Breast epithelium (tissue), 3 donors: Measurements from ENCODE around the gene RALGPS1.

Source experiments
- CTCF ChIP-seq, 3 donors: fragments of 450-650 bp; IDR thresholded peaks; one replicate each; pipeline ENCODE4 v1.5.1; 2016 to 2017; ENCODE audit warnings: antibody characterized with exemption in 3 of 3, mild to moderate bottlenecking in 3 of 3, moderate library complexity in 3 of 3
- POLR2AphosphoS5 ChIP-seq, 3 donors: sonication (generic); formaldehyde crosslinking; IDR thresholded peaks; one replicate each; pipeline ENCODE4 v1.6.1; 2017; ENCODE audit warnings: antibody characterized with exemption in 3 of 3

- TF ChIP-seq CTCF (IDR thresholded peaks at IDR 0.05) (no peak), POLR2AphosphoS5 (IDR thresholded peaks at IDR 0.05) (no peak)
Measured at GRCh38 chr9:127249877-127250276, 335.3 kb downstream of the RALGPS1 start.
